MM.1S (cell line): Measurements from ENCODE around the gene RABGEF1.

ENCODE experiments used
- EZH2 ChIP-seq: fragments of 300-600 bp; sonication (generic); optimal IDR thresholded peaks from 2 replicates; pipeline ENCODE3; 2017; ENCODE audit warnings: low read depth, mild to moderate bottlenecking, antibody characterized with exemption, low read length, mixed read lengths
- EZH2phosphoT487 ChIP-seq: fragments of 300-600 bp; sonication (generic); IDR thresholded peaks from 2 replicates; pipeline ENCODE4 v1.6.1; 2018; ENCODE audit warnings: antibody characterized with exemption, low read length
- TF ChIP-seq, protein P1 (sequence below): fragments of 300-600 bp; sonication (generic); IDR thresholded peaks from 2 replicates; pipeline ENCODE4 v1.5.1; 2016; ENCODE audit warnings: antibody characterized with exemption, low read length, mixed read lengths

GRCh38 chr7:66771795-66772194 lies 31.3 kb downstream of the RABGEF1 start:
- TF ChIP-seq EZH2phosphoT487 (no peak), EZH2 (no peak)
- TF ChIP-seq, protein P1, sequence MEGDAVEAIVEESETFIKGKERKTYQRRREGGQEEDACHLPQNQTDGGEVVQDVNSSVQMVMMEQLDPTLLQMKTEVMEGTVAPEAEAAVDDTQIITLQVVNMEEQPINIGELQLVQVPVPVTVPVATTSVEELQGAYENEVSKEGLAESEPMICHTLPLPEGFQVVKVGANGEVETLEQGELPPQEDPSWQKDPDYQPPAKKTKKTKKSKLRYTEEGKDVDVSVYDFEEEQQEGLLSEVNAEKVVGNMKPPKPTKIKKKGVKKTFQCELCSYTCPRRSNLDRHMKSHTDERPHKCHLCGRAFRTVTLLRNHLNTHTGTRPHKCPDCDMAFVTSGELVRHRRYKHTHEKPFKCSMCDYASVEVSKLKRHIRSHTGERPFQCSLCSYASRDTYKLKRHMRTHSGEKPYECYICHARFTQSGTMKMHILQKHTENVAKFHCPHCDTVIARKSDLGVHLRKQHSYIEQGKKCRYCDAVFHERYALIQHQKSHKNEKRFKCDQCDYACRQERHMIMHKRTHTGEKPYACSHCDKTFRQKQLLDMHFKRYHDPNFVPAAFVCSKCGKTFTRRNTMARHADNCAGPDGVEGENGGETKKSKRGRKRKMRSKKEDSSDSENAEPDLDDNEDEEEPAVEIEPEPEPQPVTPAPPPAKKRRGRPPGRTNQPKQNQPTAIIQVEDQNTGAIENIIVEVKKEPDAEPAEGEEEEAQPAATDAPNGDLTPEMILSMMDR: no peak
